Muscle layer of colon (tissue), 2 donors: ENCODE measurements around the gene ATRNL1.

Experiments
- H3K27ac ChIP-seq: one replicate; pipeline ENCODE4 v1.7.0; 2013; ENCODE audit warnings: low read depth, mild to moderate bottlenecking, low read length, moderate library complexity
- H3K27me3 ChIP-seq, 2 donors: one replicate each; pipeline ENCODE4 v1.7.0; 2013; ENCODE audit warnings: low read length in 2 of 2, mild to moderate bottlenecking in 2 of 2; ENCODE audit not compliant: insufficient read depth in 2 of 2, control insufficient read depth in 1 of 2
- H3K36me3 ChIP-seq: one replicate; pipeline ENCODE4 v1.7.0; 2013; ENCODE audit warnings: mild to moderate bottlenecking, low read length; ENCODE audit not compliant: insufficient read depth
- H3K4me1 ChIP-seq: one replicate; pipeline ENCODE4 v1.7.0; 2013; ENCODE audit warnings: mild to moderate bottlenecking, low read length; ENCODE audit not compliant: insufficient read depth
- H3K4me3 ChIP-seq, 2 donors: one replicate each; pipeline ENCODE4 v1.7.0; 2013; ENCODE audit warnings: low read length in 2 of 2, low read depth in 1 of 2, mild to moderate bottlenecking in 1 of 2, moderate library complexity in 1 of 2
- H3K9ac ChIP-seq: one replicate; pipeline ENCODE4 v1.7.0; 2013; ENCODE audit warnings: low read length
- H3K9me3 ChIP-seq: one replicate; pipeline ENCODE4 v1.7.0; 2013; ENCODE audit warnings: mild to moderate bottlenecking, low read length
- donor health status: abdominal sarcoma.
- donor health status: Adenocarcinoma of cecum.

ATRNL1 gene

DNA sequence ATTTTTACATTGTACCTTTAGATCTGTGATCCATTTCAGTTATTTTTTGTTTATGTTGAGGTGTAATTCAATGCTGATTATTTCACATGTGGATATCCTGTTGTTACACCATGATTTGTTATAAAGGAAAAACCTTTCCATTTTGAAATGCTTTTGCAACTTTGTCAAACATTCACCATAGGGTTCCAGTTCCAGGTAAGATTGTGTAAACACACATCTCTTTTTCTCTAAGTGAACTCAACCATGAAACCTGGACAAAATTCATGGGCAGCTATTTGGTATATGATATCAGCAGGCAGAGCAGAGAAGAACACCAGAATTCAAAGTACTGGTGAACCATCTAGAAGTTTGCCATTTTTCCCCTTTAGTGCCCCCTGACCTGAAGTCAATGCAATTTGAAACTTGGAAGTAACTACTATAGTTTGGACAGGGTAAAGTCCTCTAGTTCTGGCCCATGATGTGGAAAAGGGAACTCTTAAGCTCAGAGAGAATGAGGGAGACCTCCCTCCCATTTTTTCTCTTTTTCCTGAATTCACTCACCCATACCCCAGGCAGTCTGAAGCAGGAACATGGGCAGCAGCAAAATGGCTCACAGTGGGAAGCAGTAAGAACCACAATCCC is 446.1 kb downstream of the ATRNL1 start:
- Histone ChIP-seq H3K9me3 (no peaks in the 10 kb centered on the region), H3K36me3 (no peaks in the 10 kb centered on the region), H3K4me3 (no peak overlapping the region), H3K27me3 (no peaks in the 10 kb centered on the region), H3K4me1 (no peaks in the 10 kb centered on the region), H3K27ac (no peak overlapping the region), H3K9ac (no peak overlapping the region)

DNA sequence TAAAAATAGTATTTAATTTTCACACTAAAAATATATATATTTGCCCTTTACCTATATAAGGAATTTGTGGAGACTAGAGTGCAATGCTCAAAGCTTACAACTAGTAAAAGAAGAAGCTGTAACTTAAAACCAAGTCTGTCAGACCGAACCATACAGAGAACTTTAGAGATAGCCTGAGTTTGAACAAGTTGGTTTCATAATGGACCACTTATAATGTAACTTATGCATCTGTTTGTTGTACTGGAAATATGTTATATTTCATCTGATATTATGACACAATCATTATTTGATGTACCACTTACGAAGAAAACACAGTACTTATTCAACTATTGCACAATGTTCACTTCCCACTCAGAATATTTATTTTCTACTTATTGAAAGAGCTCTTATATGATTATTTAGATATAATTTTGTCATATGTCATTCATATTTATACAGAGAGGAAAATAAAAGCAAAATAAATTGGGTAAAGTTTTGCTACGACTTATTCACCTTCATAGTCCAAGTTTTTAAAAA is 462.8 kb downstream of the ATRNL1 start:
- H3K36me3 ChIP-seq: no peaks in the 10 kb centered on the region

DNA sequence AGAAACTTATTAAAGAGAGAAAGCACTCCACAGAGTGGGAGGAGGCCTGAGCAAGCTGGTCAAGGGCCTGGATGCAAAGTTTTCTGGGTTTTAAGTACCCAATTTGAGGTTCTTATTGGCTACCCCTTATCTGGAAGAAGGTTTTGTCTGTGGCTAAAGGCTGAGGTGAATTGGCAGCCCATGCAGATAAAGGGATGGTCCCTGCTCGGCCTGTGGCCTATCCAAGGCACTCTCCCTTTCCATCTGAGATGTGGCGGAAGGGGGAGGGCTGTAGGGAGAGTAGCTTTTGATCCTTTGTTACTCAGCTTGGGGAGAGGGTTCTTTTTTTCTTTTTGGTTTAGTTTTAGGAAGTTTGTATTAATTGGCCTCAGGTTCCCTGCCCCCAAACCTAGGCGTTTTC is 465.1 kb downstream of the ATRNL1 start:
- Histone ChIP-seq H3K4me1 (no peaks in the 10 kb centered on the region), H3K36me3 (no peaks in the 10 kb centered on the region), H3K9me3 (no peaks in the 10 kb centered on the region), H3K9ac (no peak overlapping the region), H3K4me3 (no peak overlapping the region), H3K27me3 (no peaks in the 10 kb centered on the region), H3K27ac (no peak overlapping the region)

More for the DNA sequence above, 462.8 kb downstream of the ATRNL1 start:
- H3K4me3 ChIP-seq: no peak overlapping the region
- H3K9ac ChIP-seq: no peak overlapping the region
- H3K27ac ChIP-seq: no peak overlapping the region
- H3K4me1 ChIP-seq: no peaks in the 10 kb centered on the region
- H3K27me3 ChIP-seq: no peaks in the 10 kb centered on the region
- H3K9me3 ChIP-seq: no peaks in the 10 kb centered on the region

DNA sequence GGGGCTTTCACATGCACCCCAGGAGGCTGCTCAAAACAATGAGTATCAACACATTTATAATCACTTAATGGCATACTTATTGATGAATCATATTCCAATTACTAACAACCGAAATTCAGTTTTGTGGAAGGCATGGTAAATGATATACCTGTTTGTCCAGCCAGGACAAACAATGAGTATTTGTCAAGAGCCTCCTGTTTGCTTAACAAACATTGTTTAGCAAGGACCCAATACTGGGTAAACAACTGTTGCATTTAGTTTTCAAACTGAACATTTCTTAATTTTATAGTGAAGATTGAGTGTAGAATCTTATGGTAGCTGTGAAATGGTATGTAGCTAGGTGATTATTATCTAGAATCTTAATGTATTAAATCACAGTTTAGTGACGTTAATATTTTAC is 473.7 kb downstream of the ATRNL1 start:
- H3K4me1 ChIP-seq: no peaks in the 10 kb centered on the region
- H3K27me3 ChIP-seq: no peaks in the 10 kb centered on the region
- H3K9ac ChIP-seq: no peak overlapping the region
- H3K4me3 ChIP-seq: no peak overlapping the region
- H3K27ac ChIP-seq: no peak overlapping the region
- H3K9me3 ChIP-seq: no peaks in the 10 kb centered on the region
- no peaks in the 10 kb centered on the region for H3K36me3 ChIP-seq

DNA sequence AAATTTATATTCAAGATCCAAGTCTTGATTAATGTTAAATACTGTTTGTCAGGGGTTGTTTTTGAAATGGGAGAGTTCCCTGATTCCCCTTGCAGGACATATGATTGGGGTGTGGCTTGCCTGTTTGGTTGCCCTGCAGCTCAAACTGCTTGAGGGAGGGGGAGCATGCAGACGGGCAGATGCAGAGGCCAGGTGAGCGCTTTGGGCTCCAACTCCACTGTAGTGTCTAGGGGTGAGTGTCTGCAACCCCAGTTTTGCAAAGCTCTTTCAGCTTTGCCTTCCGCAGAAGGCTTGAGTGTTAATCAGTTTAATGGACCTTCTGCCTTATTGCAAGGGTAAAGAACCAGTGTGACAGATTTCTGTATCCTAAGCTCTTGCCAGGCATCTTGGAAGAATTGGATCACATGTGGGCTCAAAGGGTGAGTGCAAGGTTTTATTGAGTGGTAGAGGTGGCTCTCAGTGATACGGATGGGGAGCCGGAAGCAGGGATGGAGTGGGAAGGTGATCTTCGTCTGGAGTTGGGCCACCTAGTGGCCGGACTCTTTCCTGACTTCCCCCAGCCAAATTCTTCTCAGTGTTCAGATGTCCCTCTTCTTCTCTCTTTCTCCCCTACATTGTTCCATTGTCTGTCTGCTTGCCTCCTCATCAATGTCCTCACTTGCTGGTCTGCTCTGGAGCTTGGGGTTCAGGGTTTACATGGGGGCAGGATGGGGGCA is 479.7 kb downstream of the ATRNL1 start:
- Histone ChIP-seq H3K4me3 (no peak overlapping the region), H3K27me3 (no peaks in the 10 kb centered on the region), H3K36me3 (no peaks in the 10 kb centered on the region), H3K4me1 (no peaks in the 10 kb centered on the region), H3K9me3 (no peaks in the 10 kb centered on the region), H3K9ac (no peak overlapping the region), H3K27ac (no peak overlapping the region)

DNA sequence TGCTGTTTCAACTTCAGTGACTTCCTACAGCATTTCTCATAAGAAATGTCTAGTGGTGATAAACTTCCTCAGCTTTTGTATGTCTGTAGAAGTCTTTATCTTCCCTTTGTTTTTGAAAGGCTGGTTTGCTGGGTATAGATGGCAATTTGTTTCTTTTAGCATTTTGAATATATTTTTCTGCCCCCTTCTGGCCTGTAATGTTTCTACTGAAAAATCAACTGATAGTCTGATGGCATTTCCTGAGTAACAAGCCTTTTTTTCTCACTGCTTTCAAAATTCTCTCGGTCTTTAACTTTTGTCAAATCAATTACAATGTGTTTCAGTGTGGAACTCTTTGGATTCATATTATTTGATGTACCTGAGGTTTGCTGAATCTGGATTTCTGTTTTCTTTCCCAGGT is 487.1 kb downstream of the ATRNL1 start:
- H3K27me3 ChIP-seq: no peaks in the 10 kb centered on the region
- no peak overlapping the region for H3K9ac ChIP-seq
- no peak overlapping the region for H3K4me3 ChIP-seq
- H3K4me1 ChIP-seq: no peaks in the 10 kb centered on the region
- H3K36me3 ChIP-seq: no peaks in the 10 kb centered on the region
- H3K9me3 ChIP-seq: no peaks in the 10 kb centered on the region
- H3K27ac ChIP-seq: no peak overlapping the region

DNA sequence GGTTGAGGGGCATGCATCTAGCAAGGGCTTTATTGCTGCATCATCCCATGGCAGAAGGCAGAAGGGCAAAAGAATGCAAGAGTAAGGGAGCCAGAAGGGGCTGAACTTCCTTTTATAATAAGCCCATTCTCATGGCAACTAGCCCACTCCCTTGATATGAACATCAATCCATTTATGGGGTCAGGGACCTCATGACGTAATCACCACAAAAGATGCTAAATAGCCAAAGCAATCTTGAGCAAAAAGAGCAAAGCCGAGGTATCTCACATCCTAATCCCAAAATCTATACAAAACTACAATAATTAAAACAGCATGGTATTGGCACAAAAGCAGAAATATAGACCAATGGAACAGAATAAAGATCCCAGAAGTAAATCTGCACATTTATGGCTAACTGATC is 499.9 kb downstream of the ATRNL1 start:
- Histone ChIP-seq H3K36me3 (no peaks in the 10 kb centered on the region), H3K4me3 (no peak overlapping the region), H3K27me3 (no peaks in the 10 kb centered on the region), H3K9ac (no peak overlapping the region), H3K4me1 (no peaks in the 10 kb centered on the region), H3K9me3 (no peaks in the 10 kb centered on the region), H3K27ac (no peak overlapping the region)

DNA sequence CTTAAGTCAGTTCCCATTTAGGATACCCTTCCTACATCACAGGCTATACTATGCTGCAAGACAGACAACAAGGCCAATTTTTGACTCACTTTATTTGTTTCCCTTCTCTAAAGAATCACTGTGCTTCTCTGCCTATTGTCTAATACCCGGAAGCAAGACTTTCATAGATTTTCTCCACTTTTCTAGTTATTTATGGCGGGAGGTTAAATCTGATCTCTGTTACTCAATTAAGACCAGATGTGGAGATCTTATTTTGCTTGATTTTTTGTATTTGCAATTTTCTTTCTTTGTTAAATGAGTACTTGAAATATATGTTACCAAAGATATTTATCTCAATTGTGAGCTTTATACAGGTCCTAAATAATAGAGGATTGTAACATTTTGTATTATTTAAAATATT is 511.5 kb downstream of the ATRNL1 start:
- no peak overlapping the region for H3K9ac ChIP-seq
- no peaks in the 10 kb centered on the region for H3K4me1 ChIP-seq
- H3K9me3 ChIP-seq: no peaks in the 10 kb centered on the region
- H3K27me3 ChIP-seq: no peaks in the 10 kb centered on the region
- H3K4me3 ChIP-seq: no peak overlapping the region
- no peaks in the 10 kb centered on the region for H3K36me3 ChIP-seq
- no peak overlapping the region for H3K27ac ChIP-seq

DNA sequence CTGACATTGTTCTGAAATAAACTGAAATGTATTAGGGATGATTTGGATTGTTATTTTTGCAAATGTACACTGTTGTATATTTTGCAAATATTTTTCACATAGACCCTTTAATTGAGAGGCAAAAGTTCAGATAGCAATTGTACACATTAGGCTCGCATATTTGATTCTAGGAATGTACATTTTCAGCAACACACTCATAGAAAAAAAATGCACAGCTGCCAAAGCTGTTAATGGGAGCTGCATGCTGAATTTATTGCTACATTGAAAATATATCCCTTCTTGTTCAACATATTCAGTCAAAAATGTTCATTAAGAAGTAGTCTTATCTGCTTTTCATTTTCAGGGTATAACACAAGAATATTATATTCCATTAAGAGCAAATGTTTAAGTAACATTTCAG is 512.9 kb downstream of the ATRNL1 start:
- Histone ChIP-seq H3K36me3 (no peaks in the 10 kb centered on the region), H3K27ac (no peak overlapping the region), H3K9me3 (no peaks in the 10 kb centered on the region), H3K27me3 (no peaks in the 10 kb centered on the region), H3K4me3 (no peak overlapping the region), H3K4me1 (no peaks in the 10 kb centered on the region), H3K9ac (no peak overlapping the region)

DNA sequence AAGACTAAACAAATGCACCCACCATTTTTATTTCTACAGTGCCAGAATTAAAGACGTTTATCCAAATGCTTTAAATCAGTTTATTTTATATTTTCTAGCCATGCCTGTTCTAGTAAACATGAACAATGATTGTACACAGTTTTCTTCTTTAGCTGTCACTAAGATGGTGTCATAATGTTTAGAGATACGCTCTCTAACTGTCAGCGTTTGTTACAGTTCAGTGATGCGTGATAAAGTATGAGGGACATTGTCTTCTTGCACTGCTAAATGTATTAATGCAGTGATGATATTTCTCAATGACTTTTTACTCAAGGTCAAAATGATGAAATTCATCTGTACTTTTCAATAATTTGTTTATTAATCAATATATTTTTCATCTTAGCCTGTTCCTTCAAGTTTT is 513.6 kb downstream of the ATRNL1 start:
- Histone ChIP-seq H3K27me3 (no peaks in the 10 kb centered on the region), H3K9ac (no peak overlapping the region), H3K4me1 (no peaks in the 10 kb centered on the region), H3K27ac (no peak overlapping the region), H3K36me3 (no peaks in the 10 kb centered on the region), H3K4me3 (no peak overlapping the region), H3K9me3 (no peaks in the 10 kb centered on the region)

DNA sequence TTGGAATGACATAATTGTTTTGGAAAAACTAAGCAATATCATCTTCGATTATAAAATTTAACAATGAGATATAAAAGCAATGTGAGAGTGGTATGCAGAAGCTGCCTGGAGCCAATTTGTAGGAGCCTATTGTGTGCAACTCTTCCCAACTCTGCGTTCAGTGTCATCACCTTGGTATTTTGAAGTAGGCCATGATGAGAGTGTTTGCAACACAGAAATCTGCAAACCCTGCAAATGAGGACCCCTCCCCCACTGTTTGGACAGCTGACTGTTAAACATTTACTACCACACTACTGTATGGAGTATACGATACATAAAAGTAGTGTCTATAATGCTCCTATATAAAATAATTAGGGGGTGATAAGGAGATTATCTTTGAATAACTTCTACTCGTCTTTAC is 531.3 kb downstream of the ATRNL1 start:
- H3K9me3 ChIP-seq: no peaks in the 10 kb centered on the region
- no peaks in the 10 kb centered on the region for H3K27me3 ChIP-seq

DNA sequence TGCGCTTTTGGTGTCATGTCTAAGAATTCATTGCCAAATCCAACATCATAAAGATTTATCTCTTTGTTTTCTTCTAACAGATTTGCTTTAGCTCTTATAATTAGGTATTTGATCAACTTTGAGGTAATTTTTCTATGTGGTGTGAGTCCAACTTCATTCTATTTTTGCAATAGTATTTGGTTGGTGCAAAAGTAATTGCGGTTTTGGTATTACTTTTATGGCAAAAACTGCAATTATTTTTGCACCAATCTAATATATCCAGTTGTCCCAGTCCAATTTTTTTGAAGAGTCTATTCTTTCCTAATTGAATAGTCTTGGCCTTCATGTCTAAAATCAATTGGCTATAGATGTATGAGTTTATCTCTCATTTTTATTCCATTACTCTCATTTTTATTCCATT is 535.5 kb downstream of the ATRNL1 start:
- no peaks in the 10 kb centered on the region for H3K36me3 ChIP-seq

More for the DNA sequence above, 531.3 kb downstream of the ATRNL1 start:
- Histone ChIP-seq H3K9ac (no peak overlapping the region), H3K4me3 (no peak overlapping the region), H3K36me3 (no peaks in the 10 kb centered on the region), H3K27ac (no peak overlapping the region), H3K4me1 (no peaks in the 10 kb centered on the region)

More for the DNA sequence above, 535.5 kb downstream of the ATRNL1 start:
- Histone ChIP-seq H3K9me3 (no peaks in the 10 kb centered on the region), H3K9ac (no peak overlapping the region), H3K27ac (no peak overlapping the region), H3K4me3 (no peak overlapping the region), H3K27me3 (no peaks in the 10 kb centered on the region), H3K4me1 (no peaks in the 10 kb centered on the region)
